KBM-7 (cell line): Measurements from ENCODE around the gene EXOC3L2.
A peak's percentile ranks its signal among the peaks of the same experiment; 100 is the strongest.
"Not testable (repeated sequence)": the region's sequence is repeated elsewhere in the genome, so short reads cannot be mapped to it uniquely, and the experiment has no call there.

Source experiments
- DNase-seq: peaks from one replicate; pipeline ENCODE4 v3.0.0-alpha.2; 2015
- in situ Hi-C: fragments of 300-500 bp; cut with MboI; formaldehyde crosslinking; loops from 2 replicates; pipeline ENCODE4 v1.14.3; 2020; ENCODE audit warnings: low sequenced_read_pairs, low pct_unique_long_range_greater_than_20kb, mixed read lengths

Gene EXOC3L2

DNA sequence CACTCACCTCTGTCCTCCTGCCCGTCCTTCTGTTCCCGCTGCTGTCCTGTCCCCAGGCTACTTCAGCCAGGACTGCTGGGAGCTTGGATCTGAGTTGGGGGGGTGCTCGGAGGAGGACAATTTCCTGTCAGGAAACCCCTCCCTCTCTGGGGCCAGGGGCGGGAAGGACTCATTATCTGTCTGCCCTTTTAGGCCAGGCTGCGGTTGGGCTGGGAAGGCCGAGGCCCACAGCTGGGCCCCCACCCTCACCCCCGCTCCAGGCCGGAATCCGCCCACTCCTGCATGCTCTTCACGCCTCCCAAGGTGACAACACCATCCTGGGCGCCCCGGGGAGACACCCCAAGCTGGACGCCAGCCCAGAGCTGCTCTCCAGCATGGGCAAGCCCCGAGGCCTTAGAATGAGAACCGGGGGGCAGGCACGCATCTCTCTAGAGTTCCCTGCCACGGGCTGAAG is at the start of gene EXOC3L2:
Gene EXOC3L2, minus strand, starts transcription at position 74 of the 454 bp plus-strand sequence. CDS start 6,362 bp downstream, outside the sequence.
- in situ Hi-C loops = no loop called here
- DNase-seq = peak; percentile 61

DNA sequence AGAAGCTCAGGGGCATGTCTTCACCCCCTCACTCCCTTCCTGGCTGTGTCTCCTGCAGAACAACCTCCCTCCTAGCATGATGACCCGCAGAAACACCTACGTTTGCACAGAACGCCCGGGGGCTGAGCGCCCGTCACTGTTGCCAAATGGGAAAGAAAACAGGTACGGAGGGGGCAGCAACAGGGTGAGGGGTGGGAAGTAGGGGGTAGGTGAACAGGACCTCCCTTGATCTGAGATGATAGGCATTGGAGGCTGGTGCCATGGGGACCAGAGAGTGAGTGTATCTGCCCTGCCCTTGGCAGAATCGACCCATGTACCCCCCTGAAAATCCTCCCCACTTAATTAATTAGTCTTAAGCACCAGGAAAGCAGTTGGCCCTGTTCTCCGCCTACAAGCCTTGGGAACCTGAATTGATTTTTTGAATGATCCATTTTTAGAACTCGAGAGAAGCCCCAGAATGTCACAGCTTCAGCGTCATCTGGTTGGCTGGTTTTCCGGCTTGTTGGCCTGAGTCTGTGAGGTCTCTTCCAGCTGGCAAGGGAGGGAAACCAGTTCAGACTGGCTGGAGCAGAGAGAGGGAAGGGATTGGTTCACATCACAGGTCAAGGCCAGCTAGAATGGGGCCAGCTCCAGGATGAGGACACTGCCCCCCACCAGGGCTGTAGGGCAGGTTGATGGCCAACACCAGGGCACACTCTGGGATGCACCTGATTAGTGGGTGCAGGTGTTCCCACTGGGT is 49.3 kb upstream of the EXOC3L2 start:
- DNase-seq = no peak
- in situ Hi-C loops = no loop called here

DNA sequence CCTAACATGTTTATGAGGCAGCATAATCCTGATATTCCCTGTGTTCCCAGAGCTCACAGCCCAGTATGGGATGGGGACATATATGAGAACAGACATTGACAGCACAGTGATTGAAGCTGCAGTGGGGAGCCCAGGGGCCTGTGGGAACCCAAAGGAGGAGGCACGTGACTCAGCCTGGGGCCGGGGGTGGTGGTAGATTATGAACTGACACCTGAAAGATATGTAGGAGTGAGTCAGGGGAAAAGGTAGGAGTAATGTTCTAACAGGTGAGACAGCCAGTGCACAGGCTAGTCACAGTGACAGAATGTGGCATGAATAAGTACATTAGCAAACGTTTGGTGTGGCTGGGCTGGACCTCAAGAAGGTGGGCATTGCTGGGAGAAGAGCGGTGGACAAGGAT is 48.5 kb upstream of the EXOC3L2 start:
- in situ Hi-C loops = no loop called here
- DNase-seq = no peak

DNA sequence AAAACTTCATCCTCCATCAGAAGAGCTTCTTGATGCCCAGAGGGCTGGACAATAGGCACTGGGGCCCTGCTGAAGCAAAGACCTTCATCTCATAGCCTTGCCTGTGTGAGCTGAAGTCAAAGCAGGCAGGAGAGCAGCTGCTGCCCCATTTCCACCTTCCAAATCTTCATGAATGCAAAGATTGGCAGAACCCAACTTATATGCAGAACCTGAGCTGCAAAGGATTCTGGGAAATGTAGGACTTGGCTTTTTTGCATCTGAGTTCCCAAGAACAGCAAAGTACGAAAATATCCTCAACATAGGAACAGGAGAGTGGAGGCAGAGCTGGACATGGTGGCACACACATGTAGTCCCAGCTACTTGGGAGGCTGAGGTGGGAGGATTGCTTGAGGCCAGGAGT is 46.6 kb upstream of the EXOC3L2 start:
- in situ Hi-C loops = no loop called here
- DNase-seq = no peak

DNA sequence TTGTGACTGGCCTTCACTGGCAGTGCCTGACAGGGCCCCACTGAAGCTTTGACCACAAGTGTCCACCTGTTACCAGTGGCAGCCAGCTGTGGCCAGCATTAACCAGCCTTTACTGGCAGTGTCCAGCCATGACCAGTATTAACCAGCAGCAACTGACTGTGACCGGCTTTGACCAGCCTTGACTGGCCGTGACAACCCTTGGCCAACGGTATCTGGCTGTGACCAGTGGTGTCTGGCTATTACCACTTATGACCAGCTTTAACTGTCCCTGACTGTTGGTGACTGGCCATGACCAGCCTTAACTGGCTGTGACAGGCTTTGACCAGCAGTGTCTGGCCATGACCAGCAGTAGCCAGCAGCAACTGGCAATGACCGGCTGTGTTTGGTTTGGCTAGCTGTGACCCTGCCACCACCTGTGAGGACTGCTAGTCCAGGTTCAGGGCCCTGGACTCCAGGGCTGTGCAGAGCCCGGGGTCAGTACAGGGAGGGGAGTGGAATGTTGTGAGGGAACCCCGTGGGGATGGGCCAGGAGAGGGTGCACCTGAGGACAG is 45.2 kb upstream of the EXOC3L2 start:
- DNase-seq = no peak
- in situ Hi-C loops = no loop called here

DNA sequence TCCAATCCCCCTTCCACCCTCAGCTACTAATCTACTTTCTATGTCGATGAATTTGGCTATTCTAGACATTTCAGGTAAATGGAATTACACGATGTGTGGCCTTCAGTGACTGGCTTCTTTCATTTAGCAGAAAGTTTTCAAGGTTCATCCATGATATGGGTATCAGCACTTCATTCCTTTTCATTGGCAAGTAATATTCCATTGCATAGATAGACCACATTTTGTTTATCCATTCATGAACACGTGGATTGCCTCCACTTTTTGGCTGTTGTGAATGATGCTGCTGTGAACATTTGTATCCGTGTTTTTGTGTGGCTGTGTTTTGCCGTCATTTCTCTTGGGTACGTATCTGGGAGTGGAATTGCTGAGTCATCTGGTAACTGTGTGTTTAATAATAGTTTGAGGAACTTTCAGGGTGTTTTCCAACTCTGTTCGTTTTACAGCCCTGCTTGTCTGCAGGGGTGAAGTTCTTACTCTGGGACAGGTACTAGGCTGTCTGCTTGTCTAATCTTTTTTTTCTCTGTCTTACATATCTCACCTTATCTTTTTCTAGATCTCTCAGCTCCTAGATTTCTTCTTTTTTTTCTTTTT is 38.3 kb upstream of the EXOC3L2 start:
- in situ Hi-C loops = no loop called here

DNA sequence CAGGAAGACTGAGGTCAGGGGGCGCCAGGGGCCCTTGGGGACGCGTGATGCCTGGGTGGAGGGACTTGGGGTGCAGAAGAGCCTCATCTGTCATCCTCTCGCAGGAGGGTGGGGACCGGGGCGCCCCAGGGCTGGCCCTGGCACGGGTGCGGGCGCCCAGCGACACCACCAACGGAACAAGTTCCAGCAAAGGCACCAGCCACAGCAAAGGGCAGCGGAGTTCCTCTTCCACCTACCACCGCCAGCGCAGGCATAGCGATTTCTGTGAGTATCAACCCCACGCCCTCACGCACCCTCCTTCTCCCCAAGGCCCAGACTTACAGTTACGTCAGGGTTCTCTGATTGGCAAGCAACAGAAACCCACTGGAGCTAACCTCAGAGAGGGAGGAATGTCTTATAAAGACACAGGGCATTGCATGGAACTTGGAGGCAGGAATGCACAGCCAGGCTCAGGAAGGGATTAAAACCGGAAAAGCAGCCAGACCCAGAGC is 35.3 kb upstream of the EXOC3L2 start:
- in situ Hi-C loops = no loop called here
- DNase-seq = no peak

More for the DNA sequence above, 38.3 kb upstream of the EXOC3L2 start:
- DNase-seq = peak; percentile 37

DNA sequence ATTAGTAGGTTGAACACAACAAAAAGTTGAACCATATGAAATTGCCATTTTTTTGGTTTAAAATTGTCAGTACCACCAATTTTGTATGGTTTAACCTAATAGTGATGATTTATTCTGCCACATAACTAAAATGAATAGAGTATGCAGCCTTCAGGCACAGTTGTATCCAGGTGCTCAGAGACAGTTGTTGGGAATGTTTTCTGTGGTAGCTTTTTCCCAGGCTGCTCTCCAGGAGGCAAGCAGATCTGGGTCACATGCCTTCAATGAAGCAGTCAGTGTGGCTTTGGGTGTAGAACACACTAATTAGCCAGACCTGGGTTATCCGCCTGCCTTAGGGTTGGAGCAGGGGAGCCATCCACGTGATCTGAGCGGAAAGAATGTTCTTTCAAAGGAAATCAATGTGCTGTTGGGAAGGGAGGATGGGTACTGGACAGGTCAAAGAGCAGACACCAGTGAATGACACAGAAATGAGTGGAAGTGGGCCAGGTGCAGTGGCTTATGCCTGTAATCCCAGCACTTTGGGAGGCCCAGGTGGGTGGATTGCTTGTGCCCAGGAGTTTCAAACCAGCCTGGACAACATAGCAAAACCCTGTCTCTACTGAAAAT is 34.5 kb upstream of the EXOC3L2 start:
- in situ Hi-C loops = no loop called here

DNA sequence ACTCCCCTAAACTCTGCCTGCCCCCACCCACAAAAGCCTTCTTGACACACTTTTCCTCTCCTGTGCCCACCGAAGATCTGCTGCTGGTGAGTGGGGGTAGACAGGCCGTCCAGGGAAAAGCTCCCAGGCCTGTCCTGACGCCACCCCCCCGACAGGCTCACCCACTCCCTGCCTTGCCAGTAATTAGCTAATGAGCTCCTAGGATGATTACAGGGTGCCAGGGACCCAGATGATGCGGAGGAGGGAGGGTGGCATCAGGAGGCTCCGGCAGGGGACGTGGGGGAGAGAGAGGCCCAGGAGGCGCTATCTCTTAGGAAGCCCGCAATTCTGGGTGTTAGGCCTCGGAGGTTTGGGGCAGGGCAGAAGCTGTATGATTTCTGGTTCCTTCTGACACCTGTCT is 32.9 kb upstream of the EXOC3L2 start:
- in situ Hi-C loops = no loop called here
- no peak for DNase-seq

More for the DNA sequence above, 34.5 kb upstream of the EXOC3L2 start:
- no peak for DNase-seq

DNA sequence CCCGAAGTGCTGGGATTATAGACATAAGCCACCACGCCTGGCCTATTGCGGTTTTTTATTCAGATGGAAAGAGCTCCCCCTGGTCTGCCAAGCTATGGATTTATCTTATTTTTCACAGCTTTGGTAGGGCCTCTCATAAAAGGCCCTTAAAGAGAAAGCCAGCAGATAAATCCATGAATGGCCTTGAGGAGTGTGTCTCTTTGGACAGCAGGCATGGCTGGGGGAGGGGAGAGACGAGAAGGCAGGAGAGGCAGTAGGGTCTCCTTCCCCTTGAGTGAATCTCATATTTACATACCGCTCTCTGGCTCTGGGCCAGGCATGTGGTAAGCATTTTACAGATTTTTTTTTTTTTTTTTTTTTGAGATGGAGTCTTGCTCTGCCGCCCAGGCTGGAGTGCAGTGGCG is 31.1 kb upstream of the EXOC3L2 start:
- peak; percentile 19 for DNase-seq
- in situ Hi-C loops = no loop called here

DNA sequence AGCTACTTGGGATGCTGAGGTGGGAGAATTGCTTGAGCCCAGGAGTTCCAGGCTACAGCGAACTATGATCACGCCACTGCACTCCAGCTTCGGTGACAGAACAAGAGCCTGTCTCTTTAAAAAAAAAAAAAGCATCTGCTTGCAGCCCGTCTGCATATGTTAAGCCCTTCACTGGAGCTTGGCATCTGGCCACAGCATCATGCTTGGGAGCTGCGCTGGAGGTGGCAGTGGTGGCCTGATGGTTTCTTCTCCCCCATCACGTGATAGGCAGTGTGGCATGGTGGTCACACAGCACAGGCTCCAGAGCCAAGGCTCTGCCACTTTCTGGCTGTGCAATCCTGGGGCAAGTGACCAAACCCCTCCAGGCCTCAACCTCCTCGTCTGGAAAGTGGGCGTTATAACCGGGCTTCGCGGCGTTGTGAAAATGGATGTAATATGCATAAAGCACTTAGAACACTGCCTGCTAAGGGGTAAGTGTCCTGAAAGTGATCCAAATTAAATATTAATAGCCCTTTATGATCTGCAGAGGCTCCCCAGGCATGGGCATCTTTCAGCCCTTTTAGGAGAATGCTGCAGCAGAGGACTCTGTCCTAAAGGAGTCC is 30.3 kb upstream of the EXOC3L2 start:
- no peak for DNase-seq

DNA sequence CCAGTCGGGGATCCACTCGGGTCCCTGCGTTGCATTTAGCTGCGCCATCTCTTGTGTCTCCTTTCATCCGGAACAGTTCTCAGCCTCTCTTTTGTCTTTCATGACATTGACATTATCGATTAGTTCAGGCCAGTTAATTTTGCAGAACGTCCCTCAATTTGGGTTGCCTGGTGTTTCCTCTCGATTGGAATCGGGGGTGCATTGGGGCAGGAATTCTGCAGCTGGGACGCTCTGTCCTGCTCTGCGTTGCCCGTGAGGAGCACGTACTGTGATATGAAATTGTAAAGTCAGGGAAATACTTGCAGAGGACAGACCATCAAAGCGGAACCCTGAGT is 28.3 kb upstream of the EXOC3L2 start:
- in situ Hi-C loops = no loop called here
- DNase-seq = no peak

More for the DNA sequence above, 30.3 kb upstream of the EXOC3L2 start:
- in situ Hi-C loops = no loop called here

DNA sequence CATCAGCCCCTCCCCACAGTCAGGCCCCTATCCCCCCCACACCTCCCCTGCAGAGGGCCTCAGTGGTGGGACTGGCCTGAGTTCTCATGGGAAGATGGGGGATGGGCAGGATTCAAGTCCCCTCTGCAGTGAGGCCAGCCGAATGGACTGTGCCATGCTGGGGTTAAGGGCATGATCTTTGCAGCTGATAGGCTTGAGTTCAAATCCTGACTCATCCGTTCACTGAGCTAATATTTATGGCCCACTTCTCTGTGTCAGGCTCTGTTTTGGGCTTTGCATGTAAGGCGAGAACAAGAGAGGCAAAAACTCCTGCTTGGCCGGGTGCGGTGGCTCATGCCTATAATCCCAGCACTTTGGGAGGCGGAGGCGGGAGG is 26.5 kb upstream of the EXOC3L2 start:
- DNase-seq = no peak
- in situ Hi-C loops = no loop called here

DNA sequence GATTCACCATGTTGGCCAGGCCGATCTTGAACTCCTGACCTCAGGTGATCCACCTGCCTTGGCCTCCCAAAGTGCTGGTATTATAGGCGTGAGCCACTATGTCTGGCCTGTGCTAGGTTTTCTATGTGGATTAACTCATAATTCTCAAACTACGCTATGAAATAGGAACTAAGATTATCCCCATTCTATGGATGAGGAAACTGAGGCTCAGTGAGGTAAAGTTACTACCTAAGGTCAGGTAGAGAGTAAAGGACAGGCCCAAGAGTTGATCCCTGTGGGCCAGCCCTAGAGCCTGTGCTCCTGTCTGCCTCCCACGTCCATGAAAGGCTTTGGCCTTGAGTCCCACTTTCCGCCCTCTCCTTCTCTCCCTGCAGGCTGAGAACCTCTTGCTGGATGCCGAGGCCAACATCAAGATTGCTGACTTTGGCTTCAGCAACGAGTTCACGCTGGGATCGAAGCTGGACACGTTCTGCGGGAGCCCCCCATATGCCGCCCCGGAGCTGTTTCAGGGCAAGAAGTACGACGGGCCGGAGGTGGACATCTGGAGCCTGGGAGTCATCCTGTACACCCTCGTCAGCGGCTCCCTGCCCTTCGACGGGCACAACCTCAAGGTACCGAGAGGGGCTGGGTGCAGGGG is 26.0 kb upstream of the EXOC3L2 start:
- no peak for DNase-seq
- in situ Hi-C loops = no loop called here

DNA sequence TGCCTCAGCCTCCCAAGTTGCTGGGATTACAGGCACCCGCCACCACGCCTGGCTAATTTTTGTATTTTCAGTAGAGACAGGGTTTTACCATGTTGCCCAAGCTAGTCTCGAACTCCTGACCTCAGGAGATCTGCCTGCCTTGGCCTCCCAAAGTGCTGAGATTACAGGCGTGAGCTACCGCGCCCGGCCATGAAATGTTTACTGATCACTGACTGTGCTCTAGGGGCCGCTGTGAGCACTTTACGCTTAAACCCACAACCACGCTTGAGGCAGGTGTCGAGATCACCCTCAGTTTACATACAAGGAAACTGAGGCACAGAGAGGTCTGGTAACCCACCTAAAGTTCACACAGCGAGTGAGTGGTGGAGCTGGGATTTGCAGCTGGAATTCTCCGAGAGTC is 24.7 kb upstream of the EXOC3L2 start:
- DNase-seq, in situ Hi-C loops: not testable (repeated sequence)

DNA sequence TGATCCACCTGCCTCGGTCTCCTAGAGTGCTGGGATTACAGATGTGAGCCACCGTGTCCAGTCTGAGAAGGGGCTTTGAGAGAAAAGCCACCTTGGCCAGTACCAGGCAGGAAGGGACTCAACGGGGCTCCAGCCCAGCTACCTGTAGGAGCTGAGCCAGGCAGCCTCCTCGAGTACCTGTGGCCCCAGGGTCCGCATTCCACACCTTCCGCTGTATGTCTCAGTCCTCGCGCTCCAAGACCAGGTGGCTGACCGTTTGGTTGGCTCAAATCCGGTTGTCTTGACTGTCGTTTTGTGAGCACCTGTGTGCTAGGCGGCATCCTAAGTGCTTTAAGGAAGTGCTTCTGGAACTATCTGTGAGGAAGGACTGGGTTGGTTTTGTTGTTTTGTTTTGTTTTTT is 22.1 kb upstream of the EXOC3L2 start:
- in situ Hi-C loops = no loop called here
- no peak for DNase-seq

DNA sequence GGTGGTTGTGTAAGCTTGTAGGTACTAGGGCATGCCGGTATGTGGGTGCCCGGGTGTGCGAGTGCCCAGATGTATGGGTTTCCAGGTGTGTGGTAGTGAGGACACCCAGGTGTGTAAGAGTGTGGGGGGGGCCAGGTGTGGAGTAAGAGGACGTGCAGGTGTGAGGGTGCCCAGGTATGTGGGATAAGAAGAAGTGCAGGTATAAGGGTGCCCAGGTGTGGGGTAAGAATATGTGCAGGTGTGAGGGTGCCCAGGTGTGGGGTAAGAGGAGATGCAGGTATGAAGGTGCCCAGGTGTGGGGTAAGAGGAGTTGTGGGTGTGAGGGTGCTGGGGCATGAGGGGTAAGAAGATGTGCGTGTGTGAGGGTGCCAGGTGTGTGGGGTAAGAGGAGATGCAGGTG is 20.2 kb upstream of the EXOC3L2 start:
- no peak for DNase-seq
- in situ Hi-C loops = no loop called here

DNA sequence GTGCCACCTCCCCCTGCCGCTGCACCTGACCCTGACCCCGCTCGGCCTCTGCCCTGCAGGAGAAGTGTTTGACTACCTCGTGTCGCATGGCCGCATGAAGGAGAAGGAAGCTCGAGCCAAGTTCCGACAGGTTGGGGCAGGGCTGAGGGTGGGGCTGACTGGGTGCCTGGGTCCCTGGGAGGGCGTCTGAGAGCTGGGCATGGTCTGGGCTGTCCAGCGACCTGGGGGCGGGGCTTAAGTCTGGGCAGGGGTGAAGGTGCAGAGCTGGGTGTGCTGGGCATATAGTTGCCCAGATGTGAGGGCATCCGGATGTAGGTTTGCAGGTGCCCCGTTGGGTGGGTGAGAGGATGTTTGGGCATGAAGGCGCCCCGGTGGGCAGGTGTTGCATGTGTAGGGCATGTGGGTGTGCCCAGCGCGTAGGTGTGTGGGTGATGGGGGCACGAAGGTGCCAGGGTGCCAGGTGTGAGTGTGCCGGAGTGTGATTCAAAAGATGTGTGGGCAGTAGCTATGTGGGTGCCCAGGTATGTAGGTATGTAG is 19.6 kb upstream of the EXOC3L2 start:
- in situ Hi-C loops = no loop called here
- DNase-seq = no peak

DNA sequence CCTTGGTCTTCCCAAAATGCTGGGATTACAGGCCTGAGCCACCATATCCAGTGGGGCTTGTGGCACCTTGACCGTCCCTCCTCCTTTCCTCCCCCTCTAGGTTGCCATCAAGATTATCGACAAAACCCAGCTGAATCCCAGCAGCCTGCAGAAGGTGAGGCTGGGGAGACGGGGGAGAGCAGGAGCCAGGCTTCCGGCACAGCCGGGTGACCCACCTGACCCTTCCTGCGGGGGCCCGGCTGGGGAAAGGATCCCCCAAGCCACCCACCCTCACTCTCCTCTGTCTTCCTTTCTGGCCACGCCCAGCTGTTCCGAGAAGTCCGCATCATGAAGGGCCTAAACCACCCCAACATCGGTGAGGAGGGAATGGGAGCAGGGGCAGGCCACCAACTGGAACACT is 17.8 kb upstream of the EXOC3L2 start:
- DNase-seq = no peak
- in situ Hi-C loops = no loop called here
